ENCODE results near the gene RTBDN.

Gene RTBDN

DNA sequence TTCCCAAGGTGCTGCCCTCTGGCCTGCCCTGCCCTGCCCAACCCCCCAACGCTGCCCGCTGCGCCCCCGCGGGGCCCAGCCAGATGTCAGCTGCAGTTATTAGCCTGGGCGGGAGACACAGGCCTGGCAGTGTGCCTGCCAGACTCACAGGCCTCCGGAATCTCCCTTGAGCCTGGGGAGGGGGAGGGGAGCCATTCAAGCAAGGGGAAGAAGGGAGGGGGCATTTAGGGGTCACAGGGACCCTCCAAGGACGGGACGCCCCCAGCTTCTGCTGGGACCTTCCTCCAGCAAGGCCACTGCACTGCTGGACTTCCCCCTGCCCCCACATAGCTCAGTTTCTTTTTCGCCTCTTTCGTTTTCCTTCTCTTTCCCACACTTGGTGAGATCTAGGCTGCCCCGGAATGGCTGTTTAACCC, 45.7 kb downstream of the RTBDN start:
- TF ChIP-seq, protein P1, sequence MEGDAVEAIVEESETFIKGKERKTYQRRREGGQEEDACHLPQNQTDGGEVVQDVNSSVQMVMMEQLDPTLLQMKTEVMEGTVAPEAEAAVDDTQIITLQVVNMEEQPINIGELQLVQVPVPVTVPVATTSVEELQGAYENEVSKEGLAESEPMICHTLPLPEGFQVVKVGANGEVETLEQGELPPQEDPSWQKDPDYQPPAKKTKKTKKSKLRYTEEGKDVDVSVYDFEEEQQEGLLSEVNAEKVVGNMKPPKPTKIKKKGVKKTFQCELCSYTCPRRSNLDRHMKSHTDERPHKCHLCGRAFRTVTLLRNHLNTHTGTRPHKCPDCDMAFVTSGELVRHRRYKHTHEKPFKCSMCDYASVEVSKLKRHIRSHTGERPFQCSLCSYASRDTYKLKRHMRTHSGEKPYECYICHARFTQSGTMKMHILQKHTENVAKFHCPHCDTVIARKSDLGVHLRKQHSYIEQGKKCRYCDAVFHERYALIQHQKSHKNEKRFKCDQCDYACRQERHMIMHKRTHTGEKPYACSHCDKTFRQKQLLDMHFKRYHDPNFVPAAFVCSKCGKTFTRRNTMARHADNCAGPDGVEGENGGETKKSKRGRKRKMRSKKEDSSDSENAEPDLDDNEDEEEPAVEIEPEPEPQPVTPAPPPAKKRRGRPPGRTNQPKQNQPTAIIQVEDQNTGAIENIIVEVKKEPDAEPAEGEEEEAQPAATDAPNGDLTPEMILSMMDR (IDR thresholded peaks at IDR 0.05; ENCODE audit: low read depth, low read length) = peak; percentile 2
- no peak overlapping the region for H3K4me3 ChIP-seq (ENCODE audit: low read depth, low read length)
- DNase-seq (ENCODE audit: low read depth, low spot score) = peak; percentile 66
- in situ Hi-C loops (cut with HindIII; ENCODE audit: low sequenced_read_pairs) = no loop called here

DNA sequence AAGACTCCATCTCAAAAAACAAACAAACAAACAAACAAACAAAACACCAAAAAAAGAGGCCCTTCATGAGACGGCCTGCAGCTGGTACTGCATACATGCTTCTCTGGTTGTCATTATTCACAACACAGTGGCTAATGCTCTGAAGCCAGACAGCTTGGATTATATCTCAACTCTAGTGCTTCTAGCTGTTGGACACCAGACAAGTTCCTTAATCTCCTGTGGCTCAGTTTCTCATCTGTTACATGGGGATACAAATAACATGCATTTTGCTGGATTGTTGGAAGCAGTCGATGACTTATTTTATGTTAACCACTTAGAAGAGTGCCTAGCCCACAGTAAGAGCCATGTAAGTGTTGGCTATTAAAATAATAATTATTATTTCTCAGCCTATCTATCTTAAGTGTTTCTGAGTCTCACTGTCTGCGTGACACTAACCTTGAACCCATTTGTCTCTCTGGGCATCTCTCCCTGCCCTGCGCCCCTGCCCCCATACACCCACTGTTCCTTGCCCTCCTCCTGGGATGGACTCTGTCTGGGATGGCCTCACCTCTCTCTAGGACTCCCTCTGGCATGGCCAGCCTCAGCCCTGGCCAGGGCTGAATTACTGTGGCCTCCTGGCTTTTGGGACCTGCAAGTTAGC, 46.2 kb downstream of the RTBDN start:
- no peak for DNase-seq (ENCODE audit: low read depth, low spot score)
- TF ChIP-seq, protein P1 (IDR thresholded peaks at IDR 0.05; ENCODE audit: low read depth, low read length) = no peak
- H3K4me3 ChIP-seq (ENCODE audit: low read depth, low read length) = no peak overlapping the region
- in situ Hi-C loops (cut with HindIII; ENCODE audit: low sequenced_read_pairs) = no loop called here

DNA sequence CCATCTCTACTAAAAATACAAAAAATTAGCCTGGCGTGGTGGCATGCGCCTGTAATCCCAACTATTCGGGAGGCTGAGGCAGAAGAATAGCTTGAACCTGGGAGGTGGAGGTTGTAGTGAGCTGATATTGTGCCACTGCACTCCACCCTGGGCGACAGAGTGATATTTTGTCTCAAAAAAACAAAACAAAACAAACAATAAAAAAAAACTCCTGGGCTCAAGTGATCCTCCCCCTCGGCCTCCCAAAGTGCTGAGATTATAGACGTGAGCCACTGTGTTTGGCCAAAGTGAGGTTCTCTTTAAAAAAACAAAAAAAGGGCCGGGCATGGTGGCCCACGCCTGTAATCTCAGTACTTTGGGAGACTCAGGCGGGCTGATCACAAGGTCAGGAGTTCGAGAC, 46.9 kb downstream of the RTBDN start:
- no peak overlapping the region for H3K4me3 ChIP-seq (ENCODE audit: low read depth, low read length)
- DNase-seq (ENCODE audit: low read depth, low spot score) = no peak
- TF ChIP-seq, protein P1 (IDR thresholded peaks at IDR 0.05; ENCODE audit: low read depth, low read length) = no peak
- in situ Hi-C loops (cut with HindIII; ENCODE audit: low sequenced_read_pairs) = no loop called here

DNA sequence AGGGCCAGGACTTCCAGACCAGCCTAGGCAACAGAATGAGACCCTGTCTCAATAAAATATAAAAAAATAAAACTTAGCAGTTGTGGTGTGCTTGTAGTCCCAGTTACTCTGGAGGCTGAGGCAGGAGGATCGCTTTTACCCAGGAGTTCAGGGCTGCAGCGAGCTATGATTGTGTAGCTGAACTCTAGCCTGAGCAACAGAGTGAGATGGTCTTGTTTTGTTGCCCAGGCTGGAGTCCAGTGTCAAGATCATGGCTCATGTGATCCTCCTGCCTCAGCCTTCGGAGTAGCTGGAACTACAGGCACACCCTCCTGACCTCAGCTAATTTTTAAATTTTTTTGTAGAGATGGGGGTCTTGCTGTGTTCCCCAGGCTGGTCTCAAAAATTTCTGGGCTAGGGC, 47.4 kb downstream of the RTBDN start:
- in situ Hi-C loops (cut with HindIII; ENCODE audit: low sequenced_read_pairs) = no loop called here
- DNase-seq (ENCODE audit: low read depth, low spot score) = no peak
- no peak overlapping the region for H3K4me3 ChIP-seq (ENCODE audit: low read depth, low read length)
- TF ChIP-seq, protein P1 (IDR thresholded peaks at IDR 0.05; ENCODE audit: low read depth, low read length) = no peak

DNA sequence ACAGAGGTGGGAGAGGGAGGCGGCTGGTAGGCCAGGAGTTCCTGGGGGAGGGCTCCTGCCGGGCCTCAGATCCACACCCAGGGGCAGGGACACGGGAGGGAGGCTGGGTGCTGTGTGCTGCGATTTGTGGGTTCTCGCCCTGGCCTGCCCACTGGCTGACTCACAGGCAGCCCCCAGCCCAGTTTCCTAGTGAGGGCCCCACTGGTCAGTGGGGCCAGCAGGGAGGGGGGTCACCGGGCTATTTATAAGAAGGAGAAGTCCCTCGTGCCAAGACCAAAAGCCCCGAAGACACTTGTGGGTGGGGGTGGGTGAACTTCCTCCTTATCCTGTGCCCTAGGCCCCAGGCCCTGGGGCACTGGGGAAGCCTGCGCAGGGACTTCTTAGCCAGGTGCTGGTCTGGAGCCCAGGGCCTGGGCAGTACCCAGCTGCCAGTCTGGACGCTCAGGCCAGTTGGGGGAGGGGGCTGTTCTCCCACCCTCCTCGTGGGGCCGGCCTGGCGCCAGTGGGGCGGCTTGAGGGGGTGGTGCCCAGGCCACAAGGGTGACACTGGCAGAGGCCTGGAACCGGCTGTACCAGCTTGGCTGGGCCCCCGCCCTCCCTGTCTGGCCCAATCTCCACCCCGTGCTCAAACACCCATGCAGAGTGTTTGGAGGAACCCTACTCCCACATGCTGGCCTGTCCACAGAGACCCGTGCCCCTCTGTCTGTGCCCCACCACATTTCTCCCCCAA, 48.1 kb downstream of the RTBDN start:
- in situ Hi-C loops (cut with HindIII; ENCODE audit: low sequenced_read_pairs) = no loop called here
- TF ChIP-seq, protein P1 (IDR thresholded peaks at IDR 0.05; ENCODE audit: low read depth, low read length) = no peak
- no peak overlapping the region for H3K4me3 ChIP-seq (ENCODE audit: low read depth, low read length)
- no peak for DNase-seq (ENCODE audit: low read depth, low spot score)

DNA sequence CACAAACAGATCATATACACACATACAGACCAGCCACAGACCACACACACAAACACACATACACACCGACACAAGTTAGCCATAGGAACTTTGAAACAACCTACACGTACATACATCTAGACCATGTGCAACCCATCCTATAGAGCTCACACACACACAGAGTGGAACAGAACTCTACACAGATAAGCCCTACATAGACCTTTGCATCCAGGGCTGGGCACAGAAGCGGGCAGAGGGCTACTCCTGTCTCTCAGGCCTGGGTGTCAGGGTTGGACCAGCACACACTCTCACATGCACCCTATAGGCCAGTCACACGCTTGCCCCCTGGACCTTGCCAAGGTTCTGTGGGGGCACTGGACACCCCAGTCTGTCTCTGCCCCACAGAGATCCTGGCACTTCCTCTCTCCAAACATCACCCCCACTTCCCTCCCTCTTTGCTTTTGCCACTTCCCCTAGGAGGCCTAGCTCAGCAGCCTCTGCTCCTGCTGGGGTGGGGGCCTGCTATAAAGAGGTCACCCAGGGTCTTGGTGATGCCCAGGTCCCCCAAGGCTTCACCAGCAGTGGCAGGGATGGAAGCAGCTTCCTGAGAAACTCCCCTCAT, 48.8 kb downstream of the RTBDN start:
- in situ Hi-C loops (cut with HindIII; ENCODE audit: low sequenced_read_pairs) = no loop called here
- TF ChIP-seq, protein P1 (IDR thresholded peaks at IDR 0.05; ENCODE audit: low read depth, low read length) = no peak
- no peak for DNase-seq (ENCODE audit: low read depth, low spot score)
- no peak overlapping the region for H3K4me3 ChIP-seq (ENCODE audit: low read depth, low read length)

Data from astrocyte of the spinal cord (primary cell).